ENCODE measurements around the gene PTAR1. TPM values are rescaled to one million over a fixed set of nuclear protein-coding genes. Genes with fewer than 3 reads are reported as not detected.

Gene PTAR1
- polyA plus RNA-seq, 12 donors, result 21.4 to 32.8 (median 28.8) TPM; not detected in 1

- DNase-seq, result no peak
Observed at GRCh38 chr9:69753830-69754229, 6.0 kb downstream of the PTAR1 start.

- no peak for DNase-seq
Observed at GRCh38 chr9:69750085-69750484, 9.7 kb downstream of the PTAR1 start.

GRCh38 chr9:69748304-69748703, 11.5 kb downstream of the PTAR1 start:
- DNase-seq, result no peak

- DNase-seq, result no peak
Observed at GRCh38 chr9:69746859-69747560, 12.8 kb downstream of the PTAR1 start.

- DNase-seq, result no peak
Observed at GRCh38 chr9:69745716-69746437, 13.9 kb downstream of the PTAR1 start.

- no peak for DNase-seq
Observed at GRCh38 chr9:69744688-69745380, 15.0 kb downstream of the PTAR1 start.

- no peak for DNase-seq
Observed at GRCh38 chr9:69743930-69744329, 15.9 kb downstream of the PTAR1 start.

GRCh38 chr9:69740872-69741505, 18.8 kb downstream of the PTAR1 start:
- no peak for DNase-seq

GRCh38 chr9:69731348-69731747, 28.5 kb downstream of the PTAR1 start:
- DNase-seq, result no peak

- no peak for DNase-seq
Observed at GRCh38 chr9:69719983-69720382, 39.8 kb downstream of the PTAR1 start.

- DNase-seq, result no peak
Observed at GRCh38 chr9:69719367-69719766, 40.4 kb downstream of the PTAR1 start.

- no peak for DNase-seq
Observed at GRCh38 chr9:69718218-69718617, 41.6 kb downstream of the PTAR1 start.

- DNase-seq, result no peak
Observed at GRCh38 chr9:69715825-69716224, 44.0 kb downstream of the PTAR1 start.

- no peak for DNase-seq
Observed at GRCh38 chr9:69715096-69715495, 44.7 kb downstream of the PTAR1 start.

- DNase-seq, result no peak
Observed at GRCh38 chr9:69697475-69697874, 62.3 kb downstream of the PTAR1 start.

- DNase-seq, result no peak
Observed at GRCh38 chr9:69696802-69697201, 63.0 kb downstream of the PTAR1 start.

GRCh38 chr9:69689991-69690538, 69.7 kb downstream of the PTAR1 start:
- DNase-seq, result no peak

GRCh38 chr9:69683927-69684326, 75.9 kb downstream of the PTAR1 start:
- no peak for DNase-seq

GRCh38 chr9:69678843-69679538, 80.8 kb downstream of the PTAR1 start:
- DNase-seq, result no peak

- no peak for DNase-seq
Observed at GRCh38 chr9:69677931-69678330, 81.9 kb downstream of the PTAR1 start.

GRCh38 chr9:69675563-69675962, 84.2 kb downstream of the PTAR1 start:
- no peak for DNase-seq
